ENCODE results near the gene DIPK1A. TPM values are rescaled to one million over a fixed set of nuclear protein-coding genes. Genes with fewer than 3 reads are reported as not detected.

DIPK1A gene
- total RNA-seq, 1 experiment from 2014 or later: 1.0 TPM

GRCh38 chr1:92842082-92843045, 118.9 kb downstream of the DIPK1A start:
- peaks cover 61% of the 10 kb centered on the region for H3K36me3 ChIP-seq (ENCODE audit: low read depth, low read length)
- peaks cover 21% of the 10 kb centered on the region for H3F3A ChIP-seq (ENCODE audit: low read length, unreplicated experiment)
- H3K27ac ChIP-seq (ENCODE audit: low read length): no peak overlapping the region
- no peak overlapping the region for H3K9ac ChIP-seq (ENCODE audit: low read length)
- DNase-seq: no peak
- H3K4me3 ChIP-seq (ENCODE audit: low read length): no peak overlapping the region
- no peak overlapping the region for H3K4me2 ChIP-seq (ENCODE audit: low read length)
- TF ChIP-seq EZH2phosphoT487 (IDR thresholded peaks at IDR 0.05; ENCODE audit: borderline replicate concordance, low read length) (no peak), EZH2 (IDR thresholded peaks at IDR 0.05; ENCODE audit: low read length, unreplicated experiment) (no peak), CTCF (conservative IDR thresholded peaks at IDR 0.05; ENCODE audit: low read depth, low read length) (no peak)
- no TSS peak for BruUV-seq (replicated peaks)
- no peak for ATAC-seq
- POLR2A ChIA-PET (ENCODE audit: unreplicated experiment): interaction anchor here (0.6 kb wide), 1 partner anchor 26 kb away, joined by 3 read pairs; no protein-coding TSS in a partner anchor
- no peaks in the 10 kb centered on the region for H3K9me2 ChIP-seq (replicated peaks; ENCODE audit: low read length)
- no peaks in the 10 kb centered on the region for H3K4me1 ChIP-seq (ENCODE audit: insufficient read depth, low read length)
- peaks cover 24% of the 10 kb centered on the region for H3K79me2 ChIP-seq (ENCODE audit: low read length)
- peaks cover 49% of the 10 kb centered on the region for H4K20me1 ChIP-seq (ENCODE audit: low read length)
- H3K27me3 ChIP-seq (ENCODE audit: low read length): no peaks in the 10 kb centered on the region
- CTCF ChIA-PET: no interaction called here
- H2AFZ ChIP-seq (ENCODE audit: low read length): no peak overlapping the region
- intact Hi-C loops (cut with micrococcal nuclease): no loop called here
- H3K9me3 ChIP-seq (ENCODE audit: low read length): no peaks in the 10 kb centered on the region

GRCh38 chr1:92840600-92840999, 120.7 kb downstream of the DIPK1A start:
- DNase-seq (no peak), ATAC-seq (no peak)
- no TSS peak for BruUV-seq (replicated peaks)
- TF ChIP-seq CTCF (conservative IDR thresholded peaks at IDR 0.05; ENCODE audit: low read depth, low read length): no peak
- TF ChIP-seq EZH2 (IDR thresholded peaks at IDR 0.05; ENCODE audit: low read length, unreplicated experiment): no peak
- TF ChIP-seq EZH2phosphoT487 (IDR thresholded peaks at IDR 0.05; ENCODE audit: borderline replicate concordance, low read length): no peak
- H3F3A ChIP-seq (ENCODE audit: low read length, unreplicated experiment): peaks cover 21% of the 10 kb centered on the region
- H3K79me2 ChIP-seq (ENCODE audit: low read length): peaks cover 42% of the 10 kb centered on the region
- H3K36me3 ChIP-seq (ENCODE audit: low read depth, low read length): peaks cover 79% of the 10 kb centered on the region
- intact Hi-C loops (cut with micrococcal nuclease): no loop called here
- no peaks in the 10 kb centered on the region for H3K9me2 ChIP-seq (replicated peaks; ENCODE audit: low read length)
- H2AFZ ChIP-seq (ENCODE audit: low read length): no peak overlapping the region
- H3K27me3 ChIP-seq (ENCODE audit: low read length): no peaks in the 10 kb centered on the region
- peaks cover 66% of the 10 kb centered on the region for H4K20me1 ChIP-seq (ENCODE audit: low read length)
- H3K4me3 ChIP-seq (ENCODE audit: low read length): no peak overlapping the region
- H3K9me3 ChIP-seq (ENCODE audit: low read length): no peaks in the 10 kb centered on the region
- no peaks in the 10 kb centered on the region for H3K4me1 ChIP-seq (ENCODE audit: insufficient read depth, low read length)
- CTCF ChIA-PET: no interaction called here
- POLR2A ChIA-PET (ENCODE audit: unreplicated experiment): no interaction called here
- no peak overlapping the region for H3K9ac ChIP-seq (ENCODE audit: low read length)
- H3K27ac ChIP-seq (ENCODE audit: low read length): no peak overlapping the region
- no peak overlapping the region for H3K4me2 ChIP-seq (ENCODE audit: low read length)

- ChIA-PET CTCF (interaction anchor here (0.9 kb wide), 1 partner anchor 529 kb away, joined by 4 read pairs; no protein-coding TSS in a partner anchor), POLR2A (ENCODE audit: unreplicated experiment) (no interaction called here)
- Histone ChIP-seq H3K27ac (ENCODE audit: low read length) (no peak overlapping the region), H3K4me2 (ENCODE audit: low read length) (no peak overlapping the region), H3K4me3 (ENCODE audit: low read length) (no peak overlapping the region), H2AFZ (ENCODE audit: low read length) (no peak overlapping the region), H3F3A (ENCODE audit: low read length, unreplicated experiment) (peaks cover 21% of the 10 kb centered on the region), H3K36me3 (ENCODE audit: low read depth, low read length) (peaks cover 91% of the 10 kb centered on the region), H3K9ac (ENCODE audit: low read length) (no peak overlapping the region), H3K9me2 (replicated peaks; ENCODE audit: low read length) (no peaks in the 10 kb centered on the region), H4K20me1 (ENCODE audit: low read length) (peaks cover 78% of the 10 kb centered on the region), H3K4me1 (ENCODE audit: insufficient read depth, low read length) (peaks cover 8% of the 10 kb centered on the region; the same call in 1 of the 2 replicates), H3K27me3 (ENCODE audit: low read length) (no peaks in the 10 kb centered on the region), H3K79me2 (ENCODE audit: low read length) (peaks cover 53% of the 10 kb centered on the region), H3K9me3 (ENCODE audit: low read length) (no peaks in the 10 kb centered on the region)
- DNase-seq (no peak), ATAC-seq (no peak)
- no peak for TF ChIP-seq EZH2 (IDR thresholded peaks at IDR 0.05; ENCODE audit: low read length, unreplicated experiment)
- TF ChIP-seq CTCF (conservative IDR thresholded peaks at IDR 0.05; ENCODE audit: low read depth, low read length): no peak
- no peak for TF ChIP-seq EZH2phosphoT487 (IDR thresholded peaks at IDR 0.05; ENCODE audit: borderline replicate concordance, low read length)
- no TSS peak for BruUV-seq (replicated peaks)
- intact Hi-C loops (cut with micrococcal nuclease): no loop called here
Measured at GRCh38 chr1:92839442-92839841, 121.8 kb downstream of the DIPK1A start.
